Stimulated activated CD4-positive, alpha-beta T cell treated with anti-CD3 and anti-CD28 coated beads, Interleukin-4, amount 100 ng/mL, for 24 hours (primary cell): ENCODE data around the gene TNNC2.
"Not testable (repeated sequence)": the region's sequence is repeated elsewhere in the genome, so short reads cannot be mapped to it uniquely, and the experiment has no call there.

ENCODE experiments used
- DNase-seq: peaks from one replicate; pipeline ENCODE4 v3.0.0-alpha.2; 2020

Gene TNNC2

DNA sequence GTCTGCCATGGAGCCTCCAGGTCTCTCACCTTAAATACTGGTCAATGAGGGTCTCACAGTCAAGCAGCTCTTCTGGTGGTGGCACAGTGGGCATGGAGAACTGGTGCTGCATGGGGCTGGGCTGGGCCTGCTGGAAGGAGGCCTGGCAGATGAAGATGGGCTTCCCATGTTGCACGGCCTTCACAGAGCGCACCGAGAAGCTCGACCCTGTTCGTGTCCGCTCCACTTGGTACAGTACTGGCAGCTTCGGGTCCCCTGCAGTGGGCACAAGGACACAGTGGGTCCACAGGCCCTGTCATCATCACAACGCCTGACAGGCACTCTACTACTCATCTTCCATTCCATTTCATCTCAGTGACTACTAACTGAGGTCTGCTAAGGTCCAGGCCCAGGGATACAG lies 21.3 kb upstream of the TNNC2 start:
- DNase-seq: no peak

GRCh38 chr20:45845452-45845851 lies 18.3 kb upstream of the TNNC2 start:
- no peak for DNase-seq

GRCh38 chr20:45843506-45843905 lies 16.4 kb upstream of the TNNC2 start:
- no peak for DNase-seq

DNA sequence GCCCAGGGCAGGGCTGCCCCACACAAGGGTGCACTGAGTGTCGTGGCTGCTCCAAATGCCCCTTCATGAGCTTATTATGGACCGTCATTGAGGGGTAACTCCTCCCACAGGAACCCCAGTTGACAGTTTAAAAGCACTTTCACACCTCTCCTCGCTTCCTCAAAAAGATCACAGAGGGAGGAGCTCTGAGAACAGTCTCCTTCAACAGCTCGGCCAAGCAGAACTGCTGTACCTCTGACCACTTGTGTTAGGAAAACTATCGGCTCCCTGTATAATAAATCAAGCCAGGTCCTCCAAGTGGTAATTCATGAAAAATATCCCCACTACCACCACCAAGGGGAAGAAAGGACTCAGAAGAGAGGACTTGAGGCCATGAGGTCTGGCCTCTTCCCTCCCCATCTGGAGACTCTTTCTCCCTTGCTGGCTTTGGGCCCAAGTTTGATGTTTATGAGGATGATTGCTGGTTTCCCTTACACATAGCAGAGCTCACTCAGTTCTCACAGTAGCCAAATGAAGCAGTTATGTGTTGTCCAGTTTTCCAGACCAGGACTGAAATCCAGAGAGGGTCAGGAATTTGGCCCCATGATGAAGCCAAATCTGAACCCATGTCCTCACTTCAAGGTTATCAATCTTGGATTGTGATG lies 15.2 kb upstream of the TNNC2 start:
- no peak for DNase-seq

- no peak for DNase-seq
These were observed 14.5 kb upstream of the TNNC2 start for GRCh38 chr20:45841407-45842129.

GRCh38 chr20:45840700-45841198 lies 13.6 kb upstream of the TNNC2 start:
- no peak for DNase-seq

DNA sequence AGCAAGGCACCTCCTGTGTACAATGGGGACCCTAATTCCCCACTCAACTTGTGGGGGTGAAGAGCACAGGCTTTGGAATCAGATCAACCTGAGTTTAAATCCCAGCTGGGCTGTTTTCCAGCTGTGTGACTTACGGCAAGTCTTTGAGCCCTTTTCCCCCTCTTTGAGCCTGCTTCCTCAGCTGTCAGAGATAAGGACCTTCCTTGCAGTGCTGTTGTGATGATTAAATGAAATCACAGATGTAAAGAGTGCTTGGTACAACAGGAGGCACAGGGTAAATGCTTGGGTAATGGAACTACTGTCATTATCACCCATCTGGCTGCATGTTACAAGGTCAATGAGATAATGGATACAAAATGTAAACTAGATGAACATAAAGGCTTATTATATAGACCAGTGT lies 9.7 kb upstream of the TNNC2 start:
- no peak for DNase-seq

DNA sequence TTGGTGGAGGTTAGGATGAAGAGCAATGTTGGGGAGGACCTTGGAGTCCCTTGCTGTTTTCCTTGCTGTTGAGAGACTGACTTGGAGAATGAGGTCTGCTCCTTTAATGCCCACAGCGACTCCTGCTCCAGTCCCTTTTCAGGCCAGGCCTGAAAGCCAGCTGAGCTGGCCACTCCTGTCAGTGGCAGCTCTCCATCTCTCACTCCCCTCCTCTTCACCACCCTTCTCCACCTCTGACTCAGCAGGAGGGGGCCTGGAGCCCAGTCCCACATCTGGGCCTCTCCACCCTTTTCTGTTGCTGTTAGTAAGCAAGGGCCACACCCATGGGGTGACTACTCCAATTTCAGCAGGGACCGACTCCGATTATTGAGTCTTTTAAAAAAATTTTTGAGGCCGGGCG lies 8.7 kb upstream of the TNNC2 start:
- no peak for DNase-seq

DNA sequence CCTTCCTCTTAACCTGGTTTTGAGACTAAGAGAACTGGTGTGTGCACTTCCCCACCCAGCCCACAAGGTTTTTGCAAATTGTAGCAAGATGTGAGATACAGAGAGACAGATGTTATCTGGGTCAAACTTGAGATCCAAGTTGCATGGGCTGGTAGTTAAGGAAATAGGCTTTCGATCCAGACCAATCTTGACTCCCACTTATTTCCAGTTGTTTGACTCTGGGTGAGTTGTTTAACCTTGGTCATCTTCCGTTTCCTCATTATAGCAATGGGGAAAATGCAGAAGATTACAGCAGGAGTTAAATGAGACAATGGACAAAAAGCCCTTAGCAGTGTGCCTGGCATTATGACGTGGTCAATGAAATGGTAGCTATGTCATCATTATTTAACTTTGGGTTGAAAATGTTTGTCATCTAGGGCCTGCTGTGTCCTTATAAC lies 8.2 kb upstream of the TNNC2 start:
- no peak for DNase-seq

DNA sequence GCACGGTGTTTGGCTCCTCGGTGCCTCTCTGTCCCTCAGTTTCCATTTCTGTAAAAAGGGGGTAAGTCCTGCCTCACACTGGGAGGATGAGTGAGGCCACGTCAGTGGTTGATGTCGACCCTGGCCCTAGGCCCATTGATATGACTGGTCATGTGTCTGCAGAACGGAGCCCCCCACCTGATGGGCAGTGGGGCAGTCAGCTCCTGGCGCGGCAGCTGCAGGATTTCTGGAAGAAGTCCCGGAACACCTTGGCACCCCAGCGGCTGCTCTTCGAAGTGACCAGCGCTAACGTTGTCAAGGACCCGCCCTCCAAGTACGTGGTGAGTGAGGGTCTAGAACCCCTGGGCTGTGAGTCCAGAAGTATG lies 7.7 kb upstream of the TNNC2 start:
- DNase-seq: no peak

- peak; percentile 35 for DNase-seq
These were observed 7.0 kb upstream of the TNNC2 start for GRCh38 chr20:45833883-45834796.

DNA sequence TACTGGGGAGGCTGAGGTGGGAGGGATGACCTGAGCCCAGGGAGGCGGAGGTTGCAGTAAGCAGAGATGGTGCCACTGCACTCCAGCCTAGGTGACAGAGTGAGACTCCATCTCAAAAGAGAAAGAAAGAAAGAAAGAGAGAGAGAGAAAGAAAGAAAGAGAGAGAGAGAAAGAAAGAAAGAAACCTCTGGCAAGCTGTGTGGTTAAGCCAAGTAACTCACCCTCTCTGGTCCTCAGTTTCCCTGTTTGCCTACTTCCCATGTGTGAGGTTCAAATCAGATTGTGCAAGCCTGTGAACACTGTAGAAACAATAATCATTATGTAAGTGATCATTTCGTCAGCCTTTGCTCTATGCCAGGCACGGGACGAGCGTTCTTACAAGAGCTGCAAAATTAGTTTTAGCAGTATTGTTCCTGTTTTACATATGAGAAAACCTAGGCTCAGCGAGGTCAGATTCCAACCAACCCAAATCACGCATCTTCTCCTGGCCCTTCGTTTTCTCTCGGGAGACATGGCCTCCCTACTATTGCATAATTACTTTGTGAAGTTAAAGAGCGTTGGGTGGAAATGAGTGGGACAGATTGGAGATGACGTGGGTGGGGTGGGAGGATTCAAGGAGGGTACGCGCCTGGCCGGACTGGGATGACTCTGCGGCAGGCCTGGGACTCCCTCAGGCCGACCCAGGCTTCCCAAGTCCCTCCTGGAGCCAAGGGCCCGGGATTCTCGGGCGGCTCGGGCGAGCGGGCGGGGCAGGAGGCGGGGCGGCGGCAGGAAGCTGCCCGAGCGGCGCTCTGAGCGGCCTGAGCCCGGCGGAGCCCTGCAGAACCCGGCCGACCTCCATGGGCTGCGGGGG lies 6.1 kb upstream of the TNNC2 start, which contains the start of gene SNX21:
Gene SNX21, plus strand, starts transcription at position 770 of the 853 bp plus-strand sequence. CDS start 121 bp downstream, outside the sequence.
- DNase-seq: peak; percentile 14

DNA sequence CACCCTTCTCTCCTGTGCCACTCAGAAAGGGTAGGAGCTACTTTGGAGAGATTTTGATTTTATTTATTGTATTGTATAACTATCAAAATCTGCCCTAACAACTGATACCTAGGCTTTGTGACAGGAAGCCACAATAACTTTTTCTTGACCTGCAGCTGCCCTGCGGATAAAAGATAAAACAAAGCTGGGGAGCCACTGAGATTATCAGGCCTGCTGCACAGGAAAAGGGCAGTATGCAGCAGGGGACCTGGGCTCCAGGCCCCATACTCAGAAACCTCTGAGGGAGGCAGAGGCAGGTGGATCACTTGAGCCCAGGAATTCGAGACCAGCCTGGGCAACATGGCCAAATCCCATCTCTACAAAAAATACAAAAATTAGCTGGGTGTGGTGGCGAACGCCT lies 5.5 kb upstream of the TNNC2 start:
- no peak for DNase-seq

GRCh38 chr20:45829673-45830106 lies 2.6 kb upstream of the TNNC2 start:
- DNase-seq: not testable (repeated sequence)

DNA sequence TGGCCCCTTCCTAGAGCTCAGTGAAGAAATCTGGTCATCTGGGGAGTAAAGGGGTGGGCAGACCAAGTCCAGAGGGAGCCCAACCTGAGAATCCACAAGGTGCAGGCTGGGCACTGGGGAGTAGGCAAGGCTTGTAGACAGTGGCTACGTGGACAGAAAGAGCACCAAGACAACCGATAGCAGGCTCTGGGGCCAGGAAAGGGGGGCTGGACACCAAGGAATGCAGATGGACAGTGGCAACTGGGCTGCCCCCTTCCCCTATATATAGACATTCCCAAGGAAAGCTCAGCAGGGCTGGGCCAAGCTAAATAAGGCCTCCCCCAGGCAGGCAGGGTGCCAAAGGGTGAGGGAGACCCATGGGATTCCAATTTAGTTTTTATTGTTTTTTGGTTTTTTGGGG lies 1.5 kb upstream of the TNNC2 start:
- DNase-seq: no peak

GRCh38 chr20:45827712-45828111 lies 600 bp upstream of the TNNC2 start:
- no peak for DNase-seq

GRCh38 chr20:45826381-45827019 lies 612 bp downstream of the TNNC2 start:
- no peak for DNase-seq

DNA sequence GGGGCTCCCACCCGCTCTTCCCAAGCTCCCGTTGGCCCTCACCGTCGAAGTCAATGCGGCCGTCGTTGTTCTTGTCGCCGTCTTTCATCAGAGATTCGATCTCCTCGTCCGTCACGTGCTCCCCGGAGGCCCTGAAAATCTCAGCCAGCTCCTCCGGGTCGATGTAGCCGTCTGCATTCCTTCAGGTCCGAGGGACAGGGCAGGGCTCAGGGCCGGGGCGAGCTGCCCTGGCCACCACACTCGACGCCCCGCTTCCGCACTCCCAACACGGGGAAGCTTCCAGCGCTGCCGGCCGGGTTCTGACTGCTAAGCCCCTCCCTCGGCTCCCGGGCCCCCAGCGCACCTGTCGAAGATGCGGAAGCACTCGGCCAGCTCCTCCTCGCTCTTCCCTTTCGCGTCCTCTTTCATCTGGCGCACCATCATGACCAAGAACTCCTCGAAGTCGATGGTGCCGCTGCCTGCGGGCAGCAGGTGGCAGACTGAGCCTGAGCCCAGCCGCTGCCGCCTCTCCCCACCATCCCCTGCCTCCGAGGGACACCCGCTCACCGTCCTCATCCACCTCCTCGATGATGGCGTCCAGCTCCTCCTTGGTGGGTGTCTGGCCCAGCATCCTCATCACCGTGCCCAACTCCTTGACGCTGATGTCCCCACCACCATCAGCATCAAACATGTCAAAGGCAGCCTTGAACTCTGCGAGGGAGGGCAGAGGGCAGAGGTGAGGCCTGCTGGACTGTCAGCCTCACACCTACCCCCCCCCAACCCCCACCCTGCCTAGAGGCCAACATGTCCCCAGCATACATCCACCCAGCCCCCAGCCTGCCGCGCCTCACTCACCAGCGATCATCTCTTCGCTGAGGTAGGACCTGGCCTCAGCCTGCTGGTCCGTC lies 2.9 kb downstream of the TNNC2 start:
- peak; percentile 51 for DNase-seq

DNA sequence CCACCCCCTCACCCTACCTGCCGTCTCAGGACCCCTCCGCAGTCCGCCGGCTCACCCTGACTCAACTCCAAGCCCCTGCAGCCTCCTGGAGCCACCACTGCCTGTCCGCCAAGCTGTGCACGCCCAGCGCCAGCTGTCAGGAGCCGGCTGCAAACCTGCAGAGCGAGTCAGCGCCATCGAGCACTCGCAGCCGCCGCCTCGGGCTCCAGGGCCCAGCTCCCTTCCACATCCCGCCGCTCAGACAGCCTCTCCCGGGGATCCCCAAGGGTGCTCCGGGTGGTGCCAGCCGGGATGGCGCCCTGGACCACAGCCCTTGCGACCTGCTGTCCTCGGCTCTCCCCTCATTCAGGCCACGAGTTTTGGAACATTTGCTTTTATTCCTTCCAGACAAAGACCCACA lies 4.3 kb downstream of the TNNC2 start:
- DNase-seq: no peak

- DNase-seq: no peak
These were observed 5.2 kb downstream of the TNNC2 start for GRCh38 chr20:45821947-45822346.

GRCh38 chr20:45819466-45819865 lies 7.6 kb downstream of the TNNC2 start:
- no peak for DNase-seq
